GM18870 (cell line): Measurements from ENCODE around the gene PDE4B.
"Not testable (repeated sequence)": the region's sequence is repeated elsewhere in the genome, so short reads cannot be mapped to it uniquely, and the experiment has no call there.

Experiments used
- ATAC-seq: cut with Tn5 transposase; IDR thresholded peaks from one replicate; pipeline ENCODE4 v1.9.1; 2021; ENCODE audit warnings: moderate library complexity; ENCODE audit not compliant: unreplicated experiment

PDE4B gene

DNA sequence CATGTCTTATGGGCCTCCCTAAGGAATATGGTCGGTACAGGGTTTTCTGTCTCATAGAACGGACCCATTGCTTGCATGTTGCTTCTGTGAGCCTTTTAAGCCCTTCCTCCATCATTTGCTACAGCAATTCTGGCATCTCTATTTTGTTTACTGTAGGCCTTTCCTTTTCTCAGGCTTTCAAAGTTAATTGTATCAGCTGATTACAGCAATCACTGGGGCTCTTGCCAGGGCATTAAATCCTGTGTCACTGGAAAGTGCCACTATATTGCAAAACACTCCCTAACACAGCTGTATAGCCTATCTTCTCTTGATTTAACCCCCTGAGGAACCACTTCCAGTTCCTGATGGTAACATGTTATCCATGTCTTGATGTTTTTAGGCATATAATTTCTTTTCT lies 156.5 kb downstream of the PDE4B start:
- no peak for ATAC-seq

DNA sequence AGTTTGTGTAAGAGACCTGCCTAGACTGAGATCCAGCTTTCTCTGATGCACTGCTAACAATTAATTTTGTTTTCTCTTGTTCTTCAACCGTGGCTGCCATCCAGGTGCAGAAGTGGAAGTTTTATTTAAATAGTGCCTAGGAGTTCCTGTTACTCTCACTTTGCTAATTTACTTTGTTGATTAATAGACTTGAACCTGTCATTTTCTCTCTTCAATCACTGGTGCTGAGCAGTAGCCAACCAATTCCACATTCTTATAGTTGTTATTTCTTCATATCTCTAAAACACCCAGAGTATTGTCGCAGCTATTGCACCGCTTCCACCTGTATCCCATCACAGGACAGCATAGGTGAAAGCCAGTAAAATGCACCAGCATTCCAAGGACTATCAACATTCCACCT lies 157.2 kb downstream of the PDE4B start:
- no peak for ATAC-seq

DNA sequence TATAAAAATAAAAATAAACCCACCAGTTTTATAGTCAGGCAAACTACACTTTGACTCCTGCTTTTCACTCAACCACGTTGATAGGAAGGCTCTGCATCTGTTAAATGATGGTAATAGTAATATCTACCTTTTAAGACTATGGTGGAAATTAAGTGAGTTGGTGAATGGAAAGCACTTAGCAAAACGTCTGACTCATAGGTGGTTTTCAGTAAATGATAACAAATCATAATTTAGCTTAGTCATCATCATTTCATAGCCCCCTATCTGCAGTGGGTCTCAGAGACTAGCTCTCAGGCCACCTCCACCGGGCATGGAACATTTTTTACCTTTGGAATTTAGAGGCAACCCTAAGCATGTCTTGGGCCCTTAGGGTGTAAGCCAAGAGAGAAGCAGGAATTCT lies 160.0 kb downstream of the PDE4B start:
- ATAC-seq = no peak

DNA sequence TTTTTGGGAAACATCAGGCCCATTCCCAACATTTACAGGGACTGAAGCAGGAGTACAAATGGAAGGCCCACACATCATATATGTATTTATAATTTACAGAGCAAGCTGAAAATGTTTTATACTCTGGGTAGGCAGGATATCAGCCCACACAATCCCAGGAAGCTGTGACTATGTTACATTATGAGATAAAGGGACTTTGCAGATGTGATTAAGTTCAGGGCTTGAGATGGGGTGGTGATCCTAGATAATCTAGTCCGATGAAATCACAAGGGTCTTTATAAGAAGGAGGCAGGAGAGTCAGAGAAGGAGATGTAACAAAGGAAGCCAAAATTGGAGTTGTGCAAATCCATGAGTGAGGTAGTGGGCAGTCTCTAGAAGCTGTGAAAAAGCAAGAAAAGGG lies 160.5 kb downstream of the PDE4B start:
- ATAC-seq = no peak

DNA sequence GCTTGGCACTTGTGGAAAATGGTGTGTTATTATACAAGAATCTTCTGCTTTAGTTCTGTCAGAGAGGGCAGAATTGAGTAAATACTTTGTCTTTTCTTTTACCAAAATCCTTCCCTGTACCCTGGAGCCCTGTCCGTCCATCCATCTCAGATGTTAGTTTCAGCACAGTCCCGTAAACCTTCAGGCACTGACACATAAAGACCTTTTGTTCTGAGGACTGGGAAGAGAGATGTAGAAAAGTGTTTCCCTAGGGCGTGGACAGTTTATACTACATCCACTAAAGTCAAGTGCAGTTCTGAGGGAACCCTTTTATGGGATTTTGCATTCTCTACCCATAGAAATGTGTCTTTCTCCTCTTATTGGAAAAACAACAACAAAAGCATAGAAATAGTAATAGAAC lies 162.4 kb downstream of the PDE4B start:
- ATAC-seq = no peak

DNA sequence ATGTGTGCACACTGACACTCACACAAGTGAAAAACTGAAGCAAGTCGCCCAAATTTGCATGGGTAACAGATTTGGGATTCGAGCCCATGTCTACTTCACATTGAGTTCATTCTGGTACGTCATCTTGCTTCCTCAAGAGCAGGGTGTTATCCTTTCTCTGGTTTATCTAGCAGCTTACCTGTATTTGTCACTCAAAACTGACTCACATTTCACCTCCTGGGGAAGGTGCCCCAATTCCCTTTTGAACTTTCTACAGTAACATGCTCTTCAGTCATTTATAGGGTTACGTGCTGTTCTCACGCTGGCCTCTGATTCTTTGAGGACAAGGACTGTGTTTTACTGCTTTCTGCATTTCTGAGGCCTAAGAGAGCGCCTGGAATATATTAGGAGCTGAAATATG lies 162.8 kb downstream of the PDE4B start:
- ATAC-seq = no peak

DNA sequence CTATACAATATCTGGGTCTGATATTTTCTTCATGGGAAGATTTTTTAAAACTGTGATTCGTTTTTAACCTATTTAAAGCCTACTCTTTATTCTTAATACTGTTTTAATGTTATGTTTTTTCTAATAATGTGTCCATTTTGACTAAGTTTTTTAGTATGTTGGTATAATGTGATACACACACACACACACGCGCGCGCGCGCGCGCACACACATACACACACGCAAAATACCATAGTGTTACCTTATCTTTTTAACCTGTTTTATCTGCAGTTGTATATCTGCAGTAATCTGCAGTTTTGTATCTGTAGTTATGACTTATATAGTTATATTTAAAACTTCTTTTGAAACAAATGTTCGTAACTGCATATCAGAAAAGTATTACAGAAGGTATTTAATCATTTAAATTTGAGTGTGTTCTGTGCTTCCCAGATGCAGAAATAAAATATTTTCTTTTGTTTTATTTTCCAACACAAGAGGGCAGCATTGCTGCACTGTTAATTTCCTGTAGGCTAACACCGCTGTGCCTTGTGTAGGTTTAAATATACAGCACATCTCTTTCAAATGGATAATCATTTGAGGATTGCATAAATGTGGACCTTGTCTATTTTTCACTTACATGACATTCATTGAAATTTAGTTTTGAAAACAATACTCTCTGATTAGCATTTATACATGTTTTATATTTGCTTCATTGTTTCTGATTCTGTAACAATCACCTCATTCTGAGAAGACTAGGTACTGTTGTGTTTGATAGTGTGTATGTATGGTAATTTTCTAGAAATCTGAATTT lies 166.1 kb downstream of the PDE4B start:
- peak; percentile 68 for ATAC-seq

DNA sequence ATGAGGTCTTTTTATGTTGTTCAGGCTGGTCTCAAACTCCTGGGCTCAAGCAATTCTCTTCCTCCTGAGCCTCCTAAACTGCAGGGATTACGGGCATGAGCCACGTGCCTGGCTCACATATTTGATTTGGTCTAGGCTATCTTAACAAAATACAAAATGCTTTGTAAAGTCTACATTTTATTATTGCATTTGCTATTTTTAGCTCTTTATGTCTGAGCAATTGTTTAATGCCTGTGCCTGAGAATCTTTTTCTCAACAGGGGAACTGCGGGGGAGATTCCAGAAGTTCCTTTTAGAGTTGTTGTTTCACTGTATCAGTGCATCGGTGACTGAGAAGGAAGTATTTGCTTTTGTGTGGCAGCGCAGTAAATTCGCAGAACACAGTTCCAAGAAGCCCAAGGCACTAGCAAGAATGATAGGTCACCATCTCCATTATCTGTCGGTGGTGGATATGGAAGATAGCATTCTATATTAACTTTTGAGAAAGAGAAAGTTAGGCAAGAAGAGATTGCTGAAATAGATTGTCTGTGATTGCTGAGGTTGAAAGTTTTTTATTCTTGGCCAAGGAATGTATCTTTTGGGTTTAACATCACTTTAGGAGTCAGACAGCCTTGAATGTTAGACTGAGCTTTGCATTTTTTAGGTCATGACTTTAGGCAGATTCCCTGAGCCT lies 167.3 kb downstream of the PDE4B start:
- no peak for ATAC-seq

DNA sequence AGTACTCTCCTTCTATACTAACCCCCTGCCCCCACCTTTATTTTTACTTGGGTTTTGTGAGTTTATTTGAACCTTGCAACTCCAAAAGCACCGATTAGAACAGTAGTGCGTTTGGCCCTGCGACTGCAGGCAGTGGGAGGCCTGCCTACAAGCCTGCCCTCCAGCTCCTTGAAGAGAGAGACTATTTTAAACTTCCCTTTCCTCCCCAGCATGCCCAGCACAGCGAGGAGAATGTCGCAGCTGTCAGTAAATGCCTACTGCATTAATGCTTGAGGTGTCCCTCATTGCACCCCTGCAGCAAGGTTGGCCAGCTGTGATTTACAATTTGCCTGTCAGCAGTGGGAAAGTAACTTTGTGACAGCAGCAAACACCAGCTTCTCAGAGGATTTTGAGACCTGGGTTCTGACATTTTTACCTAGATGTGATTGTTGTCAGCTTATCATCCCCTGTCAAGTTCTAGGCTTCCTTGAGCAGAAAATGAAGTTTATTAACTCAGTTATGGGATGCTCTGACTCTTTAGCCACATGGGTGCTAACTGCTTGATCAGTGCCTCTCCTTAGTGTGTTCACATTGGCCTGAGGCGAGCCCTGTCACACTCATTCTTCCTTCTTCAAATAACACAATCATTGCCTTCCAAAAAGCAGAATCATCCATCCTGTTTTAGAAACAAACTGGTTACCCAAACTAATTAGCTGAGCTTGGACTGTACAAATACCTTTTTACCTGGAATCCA lies 170.6 kb downstream of the PDE4B start:
- ATAC-seq = no peak

DNA sequence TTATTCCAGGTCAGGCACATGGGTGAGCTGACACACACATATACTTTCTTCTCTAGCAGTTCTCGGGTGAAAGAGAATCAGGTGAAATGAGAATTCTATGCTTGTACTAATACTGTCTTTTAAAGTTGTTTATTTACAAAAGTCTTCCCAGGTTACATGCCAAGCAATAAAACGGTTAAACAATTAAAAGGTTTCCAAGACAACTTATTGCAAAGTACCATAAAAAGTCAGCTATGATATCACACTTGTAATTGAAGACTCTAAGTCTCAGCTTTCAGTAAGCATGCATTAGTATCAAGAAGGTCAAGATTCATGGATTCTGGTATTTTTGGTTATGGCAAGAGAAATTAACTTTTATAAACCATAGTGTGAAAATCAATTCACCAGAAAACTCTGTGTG lies 171.4 kb downstream of the PDE4B start:
- ATAC-seq = no peak

DNA sequence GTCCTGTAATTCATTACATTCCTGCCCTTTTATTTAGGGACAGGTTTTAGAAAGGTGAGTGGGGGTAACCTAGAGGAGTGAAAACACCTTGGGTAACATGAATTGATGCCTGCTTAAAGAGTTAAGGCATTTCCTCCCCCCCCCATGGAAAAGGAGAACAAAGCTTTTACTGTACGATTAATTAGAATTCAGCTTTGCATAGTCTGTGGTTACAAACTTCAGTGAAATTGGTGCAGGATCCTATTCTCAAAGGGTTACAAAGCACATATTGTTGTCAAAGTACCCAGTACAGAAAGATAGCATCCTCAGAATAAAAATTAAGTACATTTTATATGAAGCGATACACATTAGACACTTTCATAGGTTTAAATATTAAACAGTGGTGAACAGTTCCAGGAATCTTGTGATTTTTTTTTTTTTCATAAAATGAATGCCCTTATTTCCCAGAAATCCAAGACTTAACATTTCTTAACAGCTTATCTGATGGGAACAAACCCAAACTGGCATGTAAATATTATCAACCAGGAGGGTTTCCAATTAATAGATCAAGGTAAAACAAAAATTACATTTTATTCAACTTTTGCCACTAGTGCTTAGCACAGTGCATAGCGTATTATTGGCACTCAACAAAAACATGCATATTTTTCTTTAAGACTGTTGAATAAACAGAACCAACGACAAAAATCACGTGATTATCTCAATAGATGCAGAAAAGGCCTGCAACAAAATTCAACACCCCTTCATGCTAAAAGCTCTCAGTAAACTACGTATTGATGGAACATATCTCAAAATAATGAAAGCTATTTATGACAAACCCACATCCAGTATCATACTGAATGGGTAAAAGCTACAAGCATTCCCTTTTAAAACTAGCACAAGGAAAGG lies 172.7 kb downstream of the PDE4B start:
- ATAC-seq = no peak

DNA sequence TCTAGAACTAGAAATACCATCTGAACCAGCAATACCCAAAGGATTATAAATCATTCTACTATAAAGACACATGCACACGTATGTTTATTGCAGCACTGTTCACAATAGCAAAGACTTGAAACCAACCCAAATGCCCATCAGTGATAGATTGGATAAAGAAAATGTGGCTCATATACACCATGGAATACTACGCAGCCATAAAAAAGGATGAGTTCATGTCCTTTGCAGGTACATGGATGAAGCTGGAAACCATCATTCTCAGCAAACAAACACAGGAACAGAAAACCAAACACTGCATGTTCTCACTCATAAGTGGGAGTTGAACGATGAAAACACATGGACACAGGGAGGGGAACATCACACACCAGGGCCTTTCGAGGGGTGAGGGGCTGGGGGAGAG lies 174.8 kb downstream of the PDE4B start:
- not testable (repeated sequence) for ATAC-seq

DNA sequence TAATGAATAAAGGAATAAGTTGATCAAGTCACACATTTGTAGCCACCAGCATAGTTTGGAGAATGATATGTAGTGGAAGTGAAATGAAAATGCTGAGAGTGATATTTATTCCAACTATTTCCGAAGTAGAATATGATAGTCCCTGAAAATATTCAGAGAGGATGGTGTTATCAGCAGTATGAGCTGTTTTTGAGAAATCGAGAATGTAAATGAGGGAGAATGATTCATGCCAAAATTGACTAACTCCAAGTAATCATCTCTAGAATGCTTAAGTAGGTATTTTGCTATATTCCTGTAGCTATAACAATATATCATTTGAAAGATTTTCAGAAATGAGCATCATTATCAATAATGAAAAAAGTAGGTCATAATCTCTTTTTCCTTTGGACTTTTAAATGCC lies 178.9 kb downstream of the PDE4B start:
- no peak for ATAC-seq

DNA sequence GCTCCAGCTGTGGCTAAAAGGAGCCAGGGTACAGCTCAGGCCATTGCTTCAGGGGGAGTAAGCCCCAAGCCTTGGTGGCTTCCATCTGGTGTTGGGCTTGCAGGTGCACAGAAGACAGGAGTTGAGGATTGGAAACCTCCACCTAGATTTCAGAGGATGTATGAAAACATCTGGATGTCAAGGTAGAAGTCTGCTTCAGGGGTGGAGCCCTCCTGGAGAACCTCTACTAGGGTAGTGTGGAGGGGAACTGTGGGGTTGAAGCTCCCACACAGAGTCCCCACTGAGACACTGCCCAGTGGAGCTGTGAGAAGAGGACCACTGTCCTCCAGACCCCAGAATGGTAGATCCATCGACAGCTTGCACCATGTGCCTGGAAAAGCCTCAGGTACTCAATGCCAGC lies 183.0 kb downstream of the PDE4B start:
- no peak for ATAC-seq

DNA sequence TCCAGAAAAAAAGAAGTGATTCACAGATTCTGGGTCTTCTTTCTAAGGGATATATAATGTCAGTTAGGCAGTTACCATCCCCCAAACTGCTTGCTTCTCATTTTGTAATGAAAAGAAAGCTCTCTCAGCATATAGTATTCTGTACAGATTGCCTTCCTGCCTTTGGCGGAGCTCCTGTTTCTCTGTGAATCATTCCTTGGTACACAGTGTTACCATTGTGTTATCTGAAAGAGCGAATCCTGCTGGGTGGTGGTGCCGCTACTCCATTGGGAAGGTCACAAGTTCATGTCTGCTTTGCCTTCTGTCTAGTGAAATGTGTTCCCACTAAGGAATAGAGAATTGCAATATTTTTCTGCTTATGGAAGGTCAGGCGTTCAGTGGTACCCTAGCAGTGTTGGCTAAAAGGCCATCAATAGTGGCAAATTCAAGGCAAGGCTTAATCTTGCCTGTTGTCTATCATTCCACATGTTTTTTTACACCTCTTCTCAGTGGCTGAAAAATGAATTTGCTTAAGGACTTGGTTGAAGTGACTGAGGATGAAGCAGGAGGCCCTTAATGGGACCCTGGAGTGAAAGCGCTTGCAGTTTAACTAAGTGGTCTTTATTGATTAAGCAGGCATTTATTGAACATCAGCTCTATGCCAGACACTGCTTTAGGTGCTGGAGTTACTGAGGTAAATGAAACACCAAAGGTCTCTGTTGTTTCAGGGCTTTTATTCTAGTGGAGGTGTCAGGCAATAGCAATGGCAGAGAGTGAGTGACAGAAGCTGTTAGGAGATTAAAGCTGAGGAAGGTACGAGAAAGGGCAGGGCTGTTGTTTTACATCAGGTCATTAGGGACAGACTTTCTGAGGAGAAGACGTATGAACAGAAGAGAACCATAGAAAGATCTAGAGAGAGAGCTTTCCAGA lies 186.7 kb downstream of the PDE4B start:
- no peak for ATAC-seq

DNA sequence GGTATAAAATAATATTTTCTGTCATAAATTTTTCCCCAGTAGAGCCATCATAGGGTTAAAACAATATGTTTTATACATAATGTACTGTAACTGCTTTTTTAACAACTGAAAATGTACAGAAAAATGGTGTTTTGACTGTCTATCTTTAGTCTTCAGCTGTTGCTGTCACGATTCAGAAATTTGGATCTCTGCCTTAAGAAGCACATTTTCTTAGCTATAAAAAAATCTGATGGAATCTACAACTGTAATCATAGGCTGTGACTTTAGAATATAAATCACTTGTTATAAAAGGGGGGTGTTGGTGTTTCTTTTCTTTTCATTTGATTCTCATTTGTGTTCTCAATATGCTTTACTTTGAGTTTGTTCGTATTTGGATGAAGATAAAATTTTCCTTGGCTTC lies 187.5 kb downstream of the PDE4B start:
- no peak for ATAC-seq

DNA sequence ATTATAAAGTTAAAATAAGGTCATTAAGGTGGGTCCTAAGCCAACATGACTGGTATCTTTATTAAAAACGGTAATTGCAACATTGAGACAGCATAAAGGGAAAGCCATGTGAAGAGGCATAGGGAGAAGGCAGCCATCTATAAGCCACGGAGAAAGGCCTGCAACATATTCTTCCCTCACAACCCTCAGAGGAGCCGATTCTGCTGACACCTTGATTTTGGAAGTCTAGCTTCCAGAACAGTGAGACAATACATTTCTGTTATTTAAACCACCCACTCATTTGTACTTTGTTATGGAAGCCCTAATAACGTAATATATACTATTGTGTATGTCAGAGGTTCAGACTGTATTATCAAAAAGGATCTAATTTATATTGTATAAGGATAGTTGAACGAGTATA lies 190.8 kb downstream of the PDE4B start:
- no peak for ATAC-seq

DNA sequence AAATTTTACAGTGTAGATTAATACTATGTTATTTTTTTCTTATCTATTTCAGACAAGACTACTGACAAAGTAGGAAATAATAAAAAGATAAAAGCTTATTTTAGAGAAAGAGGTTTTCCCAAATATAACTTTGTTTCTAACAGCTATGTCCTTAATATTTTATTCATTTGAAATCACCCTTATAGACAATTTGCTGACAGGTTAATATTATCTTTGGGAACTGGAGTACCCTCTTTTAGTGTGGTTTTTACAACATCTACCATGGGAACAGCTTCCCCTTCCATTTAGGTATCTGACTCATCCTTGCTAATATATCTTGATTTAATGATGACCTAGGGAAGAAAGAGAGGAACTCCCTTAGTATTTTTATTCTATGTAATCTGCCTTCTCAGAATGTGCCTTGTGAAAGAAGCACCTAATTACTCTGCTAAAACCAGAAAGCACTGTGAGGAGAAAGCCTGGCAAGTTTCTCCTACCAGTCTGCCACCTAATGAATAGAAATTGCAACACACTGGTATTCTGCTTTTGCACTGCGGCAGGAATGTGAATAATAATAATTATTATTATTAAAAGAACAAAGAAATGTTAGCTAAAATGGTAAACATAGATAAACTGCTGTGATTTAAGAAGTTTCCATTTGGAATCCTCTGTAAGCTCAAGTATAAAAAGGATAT lies 192.8 kb downstream of the PDE4B start:
- no peak for ATAC-seq

DNA sequence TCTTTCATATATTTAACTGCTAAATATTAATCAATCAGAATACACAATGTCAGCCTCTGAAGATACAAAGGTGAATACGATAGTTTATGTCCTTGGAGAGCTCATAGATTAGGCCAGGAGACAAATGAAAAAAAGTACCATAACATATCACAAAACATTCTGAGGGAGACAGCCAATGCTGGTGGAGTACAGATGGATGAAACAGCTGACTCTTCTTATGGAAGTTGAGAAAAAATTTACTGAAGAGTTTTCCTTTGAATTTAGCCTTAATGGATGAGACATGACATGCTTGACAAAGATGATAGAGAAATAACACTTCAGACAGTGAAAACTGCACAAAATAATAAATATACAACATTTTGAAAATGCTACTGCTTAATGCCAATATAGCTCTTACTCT lies 193.5 kb downstream of the PDE4B start:
- ATAC-seq = no peak
